GM12801 (cell line): Measurements from ENCODE around the gene MRPL52.

Experiments
- CTCF ChIP-seq: IDR thresholded peaks from one replicate; pipeline ENCODE4 v1.5.1; 2011; ENCODE audit warnings: control low read depth; ENCODE audit not compliant: insufficient read length; ENCODE audit errors: extremely low read depth

MRPL52 gene

DNA sequence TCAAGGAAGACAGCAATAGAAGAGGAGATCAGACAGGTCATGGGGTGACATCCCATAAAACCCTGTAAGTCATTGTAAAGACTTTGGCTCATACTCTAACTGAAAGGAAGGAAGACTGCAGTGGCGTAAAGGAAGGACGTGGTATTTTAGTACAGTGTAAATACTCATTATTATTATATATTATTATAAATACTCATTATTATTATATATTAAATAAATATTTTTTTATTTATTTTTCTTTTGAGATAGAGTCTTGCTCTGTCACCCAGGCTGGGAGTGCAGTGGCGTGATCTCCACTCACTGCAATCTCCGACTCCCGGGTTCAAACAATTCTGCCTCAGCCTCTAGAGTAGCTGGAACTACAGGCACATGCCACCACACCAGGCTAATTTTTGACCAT, 26.7 kb downstream of the MRPL52 start:
- TF ChIP-seq CTCF = no peak

DNA sequence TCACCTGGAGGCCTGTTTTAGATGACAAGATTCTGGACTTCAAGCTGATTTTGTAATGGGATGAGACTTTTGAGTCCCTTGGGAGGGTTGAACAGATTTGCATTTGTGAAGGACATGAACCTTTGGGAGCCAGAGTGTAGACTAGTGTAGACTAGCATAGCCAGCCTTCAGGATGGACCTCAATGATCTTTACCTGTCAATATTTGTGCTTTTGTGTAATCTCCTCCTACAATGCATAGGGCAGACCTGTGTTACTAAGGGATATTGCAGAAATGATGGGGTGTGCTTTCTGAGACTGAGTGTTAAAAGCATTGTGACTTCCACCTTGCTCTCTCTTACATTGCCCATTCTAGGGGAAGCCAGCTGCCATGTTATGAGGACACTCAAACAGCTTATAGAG, 32.0 kb downstream of the MRPL52 start:
- no peak for TF ChIP-seq CTCF

- no peak for TF ChIP-seq CTCF
Measured at GRCh38 chr14:22864979-22865378, 35.3 kb downstream of the MRPL52 start.

DNA sequence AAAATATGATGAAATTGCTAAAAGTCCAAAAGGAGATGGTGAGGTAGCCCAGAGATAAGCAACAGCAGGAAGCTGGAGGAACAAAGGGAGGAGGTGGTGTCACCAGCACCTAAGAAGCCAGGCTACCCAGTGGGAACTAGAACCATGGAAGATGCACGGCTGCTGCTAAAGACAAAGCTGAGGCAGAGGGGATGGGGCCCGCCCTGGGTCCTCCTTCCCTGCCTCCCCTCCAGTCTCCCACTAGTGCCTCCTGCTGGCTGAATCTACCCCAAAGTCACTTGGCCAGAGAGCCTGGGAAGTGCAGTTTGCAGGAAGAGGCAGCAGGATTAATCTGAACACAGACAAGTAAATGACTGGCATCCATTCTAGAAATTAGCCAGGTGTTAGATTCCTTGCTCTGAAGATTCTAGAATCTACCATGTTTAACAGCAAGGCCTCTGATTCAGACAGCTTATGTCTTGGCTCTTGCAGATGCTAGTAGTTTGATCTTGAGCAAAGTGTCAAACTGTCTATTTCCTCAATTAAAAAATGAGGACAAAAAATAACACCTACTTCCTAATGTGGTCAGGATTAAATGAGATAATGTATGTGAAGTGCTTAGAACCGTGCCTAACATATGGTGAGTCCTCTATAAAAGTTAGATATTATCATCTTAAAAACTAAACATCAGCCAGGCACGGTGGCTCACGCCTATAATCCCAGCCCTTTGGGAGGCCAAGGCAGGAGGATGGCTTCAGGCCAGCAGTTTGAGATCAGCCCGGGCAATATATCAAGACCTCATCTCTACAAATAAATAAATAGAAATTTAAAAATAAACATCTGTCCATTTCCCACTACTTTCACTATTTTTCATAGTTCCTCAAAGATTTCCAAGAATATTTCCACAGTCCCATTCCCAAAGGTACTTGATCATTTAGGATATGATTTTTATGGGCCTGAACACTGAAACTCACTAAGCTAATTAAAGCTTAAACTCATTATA, 36.0 kb downstream of the MRPL52 start:
- no peak for TF ChIP-seq CTCF

DNA sequence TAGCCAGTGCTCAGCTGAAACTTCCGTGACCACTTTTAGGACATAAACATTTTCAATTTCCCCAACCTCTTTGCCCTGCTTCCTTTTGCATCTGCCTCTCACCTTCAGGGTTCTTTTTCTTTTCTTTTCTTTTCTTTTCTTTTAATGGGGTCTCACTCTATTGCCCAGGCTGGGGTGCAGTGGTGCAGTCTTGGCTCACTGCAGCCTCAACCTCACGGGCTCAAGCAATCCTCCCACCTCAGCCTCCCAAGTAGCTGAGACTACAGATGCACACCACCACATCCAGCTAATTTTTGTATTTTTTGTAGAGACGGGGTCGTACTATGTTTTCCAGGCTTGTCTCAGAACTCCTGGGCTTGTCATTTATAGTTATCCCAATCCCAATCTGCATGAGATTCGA, 37.2 kb downstream of the MRPL52 start:
- TF ChIP-seq CTCF = no peak

DNA sequence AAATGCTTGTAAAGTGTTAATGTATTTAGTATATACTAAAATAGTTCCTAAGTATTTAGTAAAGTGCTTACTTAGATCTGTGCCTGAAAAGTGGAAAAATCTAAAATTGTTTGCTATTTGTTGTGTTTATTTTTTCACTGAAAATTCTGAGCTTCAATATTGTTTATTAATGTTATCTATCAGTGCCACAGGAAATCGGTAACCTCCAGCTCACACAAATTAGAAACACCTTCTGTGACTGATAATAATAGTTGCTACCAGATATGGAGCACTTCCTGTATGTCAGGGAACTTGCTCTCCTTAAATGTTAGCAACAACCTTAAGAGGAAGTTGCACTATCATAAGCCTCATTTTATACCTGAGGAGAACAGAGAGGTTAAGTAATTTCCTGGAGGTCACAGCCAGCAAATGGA, 41.1 kb downstream of the MRPL52 start:
- no peak for TF ChIP-seq CTCF

DNA sequence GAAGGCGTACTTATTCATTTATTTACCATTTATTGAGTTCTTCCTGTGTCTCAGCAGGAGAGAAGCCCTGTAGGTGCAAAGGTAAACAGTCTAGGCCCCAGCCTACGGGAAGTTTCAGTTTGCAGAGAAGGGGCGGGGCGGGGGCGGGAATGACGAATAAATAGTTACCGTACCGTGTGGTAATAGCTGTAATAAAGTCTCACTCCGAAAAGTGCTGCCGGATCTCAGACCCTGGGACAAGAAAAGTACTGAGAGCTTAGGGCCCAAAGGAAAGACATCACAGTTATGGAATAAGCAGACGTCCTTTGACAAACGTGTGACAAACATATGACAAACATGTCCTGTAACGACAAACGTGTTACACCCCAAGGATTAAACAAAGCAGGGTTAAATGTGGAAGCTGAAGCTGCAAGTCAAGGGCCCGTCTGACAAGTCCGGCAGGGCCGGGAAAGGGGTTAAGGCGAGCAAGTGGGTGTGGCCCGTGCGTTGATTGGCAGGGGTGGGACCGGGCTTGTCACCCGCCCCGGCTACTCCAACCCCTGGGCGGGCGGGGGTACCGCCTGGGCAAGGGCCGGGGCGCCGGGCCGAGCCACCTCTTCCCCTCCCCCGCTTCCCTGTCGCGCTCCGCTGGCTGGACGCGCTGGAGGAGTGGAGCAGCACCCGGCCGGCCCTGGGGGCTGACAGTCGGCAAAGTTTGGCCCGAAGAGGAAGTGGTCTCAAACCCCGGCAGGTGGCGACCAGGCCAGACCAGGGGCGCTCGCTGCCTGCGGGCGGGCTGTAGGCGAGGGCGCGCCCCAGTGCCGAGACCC, 41.7 kb downstream of the MRPL52 start, which contains the start of gene LRP10:
Gene LRP10 (plus strand): TSS at position 517 of the 809 bp plus-strand sequence. CDS start 564 bp downstream, outside the sequence.
- no peak for TF ChIP-seq CTCF
